ENCODE results near the gene MRM2. TPM values are rescaled to one million over a fixed set of nuclear protein-coding genes. Genes with fewer than 3 reads are reported as not detected.

The MRM2 gene
- total RNA-seq, 1 experiment from 2014 or later, result 48.2 TPM

DNA sequence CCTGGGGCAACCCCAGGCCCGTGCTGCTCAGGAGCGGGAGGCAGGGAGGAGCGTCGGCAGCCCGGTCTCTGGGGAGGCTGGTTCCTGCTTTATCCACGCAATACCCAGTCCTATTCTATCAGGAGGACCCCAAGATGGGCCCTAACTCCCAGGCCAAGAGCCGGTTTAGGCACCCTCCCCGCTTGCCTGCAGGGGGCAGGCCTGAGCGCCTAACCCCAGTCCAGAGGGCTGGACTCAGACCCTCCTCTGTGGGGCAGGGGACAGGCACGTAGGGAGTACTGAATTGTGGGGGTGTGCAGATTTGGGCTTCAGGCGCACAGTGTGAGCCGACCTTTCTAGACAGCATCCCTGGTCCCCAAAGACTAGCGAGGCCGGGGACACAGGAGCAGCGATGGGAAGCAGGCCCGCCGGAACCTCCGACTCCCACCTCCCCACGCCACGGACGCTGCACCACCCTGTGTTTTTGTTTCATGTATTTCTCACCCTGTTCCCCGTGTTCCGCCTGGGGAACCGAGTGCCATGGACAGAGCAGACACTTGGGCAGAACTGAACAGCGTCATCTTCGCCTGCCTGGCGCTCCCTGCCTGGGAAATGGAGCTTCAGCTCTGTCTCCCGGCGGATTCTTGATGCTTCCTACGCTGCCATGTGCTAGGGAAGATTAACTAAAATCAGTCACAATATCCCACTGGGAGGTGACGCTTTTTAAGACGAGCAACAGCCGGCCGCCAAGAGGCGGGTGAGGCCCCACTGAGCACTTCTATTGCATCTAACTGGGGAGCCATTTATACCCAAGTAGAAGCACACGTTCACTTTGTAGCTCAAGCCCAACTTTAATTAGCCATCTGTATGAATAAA is 5.4 kb upstream of the MRM2 start:
- DNase-seq (ENCODE audit: low spot score), result no peak

DNA sequence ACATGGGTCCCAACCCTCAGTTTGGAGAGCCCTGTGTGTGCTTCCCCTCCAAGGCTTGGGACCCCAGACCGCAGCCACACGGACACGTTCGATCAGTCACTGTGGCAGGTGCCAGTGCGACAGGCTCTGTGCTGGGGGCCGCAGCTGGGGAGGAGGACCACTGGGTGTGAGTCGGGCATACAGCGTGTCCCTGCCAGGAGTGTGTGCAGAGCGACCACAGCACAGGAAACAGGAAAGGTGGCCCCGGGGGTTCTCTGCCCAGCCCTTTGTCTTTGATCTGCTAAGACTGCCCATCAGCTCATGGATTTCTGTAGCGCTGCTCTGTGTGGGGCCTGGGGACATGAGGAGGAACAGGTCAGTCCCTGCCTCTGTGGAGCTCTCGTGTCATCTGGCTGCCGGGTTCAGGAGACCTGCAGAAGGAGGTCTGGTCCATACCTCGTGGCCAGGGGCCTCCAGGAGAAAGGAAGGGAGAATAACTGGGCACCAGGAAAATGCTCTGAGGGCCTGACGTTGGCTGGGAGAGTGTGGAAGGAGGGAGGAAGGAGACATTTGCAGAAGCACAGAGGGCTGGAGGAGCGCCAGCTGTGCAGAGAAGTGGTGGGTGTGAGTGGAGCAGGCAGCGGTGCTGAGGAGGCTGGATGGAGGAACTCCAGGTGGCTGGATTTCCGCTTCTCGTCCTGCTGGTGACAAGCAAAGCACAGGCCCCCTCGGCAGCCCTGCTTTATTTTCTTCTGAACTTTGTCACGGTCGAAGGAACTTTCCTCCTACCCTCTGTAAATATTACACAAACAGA is 4.1 kb upstream of the MRM2 start:
- DNase-seq (ENCODE audit: low spot score), result no peak

DNA sequence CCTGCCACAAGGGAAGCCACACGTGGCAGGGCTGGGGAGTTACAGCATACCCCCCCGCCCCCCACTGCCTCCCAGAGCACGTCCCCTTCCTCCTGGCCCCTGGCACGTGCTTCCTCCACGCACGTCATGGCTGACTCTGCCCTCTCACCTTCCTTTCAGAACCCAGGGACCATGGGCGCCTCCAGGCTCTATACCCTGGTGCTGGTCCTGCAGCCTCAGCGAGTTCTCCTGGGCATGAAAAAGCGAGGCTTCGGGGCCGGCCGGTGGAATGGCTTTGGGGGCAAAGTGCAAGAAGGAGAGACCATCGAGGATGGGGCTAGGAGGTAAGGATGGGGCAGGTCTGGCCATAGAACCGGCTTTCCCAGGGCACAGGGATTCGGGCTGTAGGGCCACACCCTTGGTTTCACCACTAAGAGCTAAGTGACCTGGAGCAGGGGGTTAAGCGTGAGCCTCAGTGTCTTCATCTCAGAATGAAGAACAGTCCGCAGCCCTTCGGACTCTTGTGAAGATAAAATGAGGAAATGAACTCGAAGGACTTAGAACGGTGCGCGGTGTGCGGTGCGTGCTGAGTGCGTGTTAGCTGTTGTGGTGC is 2.5 kb upstream of the MRM2 start:
- DNase-seq (ENCODE audit: low spot score), result no peak

DNA sequence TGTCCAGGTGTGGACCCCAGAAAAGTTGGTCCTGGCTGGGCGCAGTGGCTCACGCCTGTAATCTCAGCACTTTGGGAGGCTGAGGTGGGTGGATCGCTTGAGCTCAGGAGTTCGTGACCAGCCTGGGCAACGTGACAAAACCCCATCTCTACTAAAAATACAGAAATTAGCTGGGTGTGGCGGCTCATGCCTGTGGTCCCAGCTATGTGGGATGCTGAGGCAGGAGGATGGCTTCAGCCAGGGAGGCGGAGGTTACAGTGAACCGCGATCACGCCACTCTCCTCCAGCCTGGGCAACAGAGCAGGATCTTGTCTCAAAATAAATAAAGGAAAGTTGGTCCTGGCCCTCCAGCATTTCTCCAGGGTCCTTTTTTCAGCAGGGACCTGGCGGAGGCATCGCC is 1.5 kb upstream of the MRM2 start:
- DNase-seq (ENCODE audit: low spot score), result no peak

DNA sequence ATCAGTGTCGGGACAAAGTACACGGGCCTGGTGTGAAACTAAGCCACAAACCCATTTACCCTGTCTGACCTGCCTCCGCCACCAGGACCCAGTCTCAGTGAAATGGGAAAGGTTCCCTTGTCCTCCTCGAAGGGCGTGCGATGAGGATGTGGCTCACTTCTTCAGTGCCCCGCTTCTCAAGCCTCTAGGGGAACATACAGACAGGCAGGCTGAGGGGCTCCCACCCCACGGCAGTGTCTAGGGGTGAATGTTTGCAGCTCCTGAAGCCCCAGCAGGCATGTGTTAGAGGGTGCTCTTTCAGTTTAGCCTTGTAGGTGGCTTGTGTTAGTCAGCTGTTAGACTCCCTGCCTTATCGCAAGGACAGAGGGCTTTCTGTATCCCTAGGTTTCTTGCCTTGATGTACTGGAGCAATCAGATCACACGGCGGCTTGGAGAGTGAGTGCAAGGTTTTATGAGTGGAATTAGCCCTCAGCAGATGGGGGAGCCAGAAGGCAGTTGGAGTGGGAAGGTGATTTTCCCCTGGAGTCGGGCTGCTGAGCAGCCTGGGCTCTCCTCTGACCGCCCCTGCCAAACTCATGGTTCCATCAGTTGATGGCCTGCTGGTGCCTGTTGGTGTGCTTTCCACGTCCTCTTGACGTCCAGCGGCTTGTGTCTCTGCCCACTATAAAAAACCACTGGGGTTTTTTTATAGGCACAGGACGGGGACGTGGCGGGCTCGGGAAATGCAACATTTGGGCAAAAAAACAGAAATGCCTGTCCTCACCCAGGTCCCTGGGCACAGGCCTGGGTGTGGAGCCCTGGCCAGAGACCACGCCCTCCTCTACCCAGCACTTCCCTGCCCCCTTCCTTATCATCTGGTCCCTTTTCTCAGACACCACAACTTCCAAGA is 780 bp upstream of the MRM2 start:
- peak; percentile 68 for DNase-seq (ENCODE audit: low spot score)

DNA sequence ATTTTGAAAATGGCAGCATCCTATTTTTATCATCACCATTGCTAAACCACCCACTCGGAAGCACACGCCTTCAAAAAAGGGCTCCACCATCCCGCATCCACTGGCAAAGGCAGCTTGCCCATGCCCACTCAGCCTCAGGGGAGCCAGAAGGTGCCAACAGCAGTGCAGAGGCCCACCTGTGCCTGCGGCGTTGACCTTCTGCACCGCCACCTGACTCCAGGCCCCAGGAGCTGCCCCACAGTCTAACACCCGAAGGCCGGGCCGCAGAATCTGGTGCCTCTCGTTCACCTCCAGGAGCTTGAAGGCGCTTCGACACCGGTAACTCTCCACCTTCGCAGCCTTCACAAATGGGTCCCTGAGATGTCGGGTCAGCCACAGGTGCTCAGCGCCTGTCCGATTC is 2.8 kb downstream of the MRM2 start:
- no peak for DNase-seq (ENCODE audit: low spot score)

DNA sequence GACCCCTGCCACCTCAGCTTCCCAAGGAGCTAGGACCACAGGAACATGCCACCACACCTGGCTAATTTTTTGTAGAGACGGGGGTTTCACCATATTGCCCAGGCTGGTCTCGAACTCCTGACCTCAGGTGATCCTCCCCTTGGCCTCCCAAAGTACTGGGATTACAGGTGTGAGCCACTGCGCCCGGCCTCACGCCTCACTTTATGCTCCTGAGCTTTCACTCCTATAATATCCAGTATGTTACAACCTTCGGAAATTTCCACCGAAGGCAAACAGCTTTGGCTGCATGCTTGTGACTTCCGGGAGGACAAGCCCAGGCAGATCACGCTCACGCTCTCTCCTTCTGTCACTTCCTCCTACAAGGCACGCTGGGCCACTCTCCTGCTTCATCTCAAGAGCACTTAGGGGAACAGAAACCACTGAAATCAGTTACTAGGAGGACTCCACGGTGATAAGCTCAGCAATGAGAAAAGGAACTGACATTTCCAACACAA is 4.8 kb downstream of the MRM2 start:
- no peak for DNase-seq (ENCODE audit: low spot score)

DNA sequence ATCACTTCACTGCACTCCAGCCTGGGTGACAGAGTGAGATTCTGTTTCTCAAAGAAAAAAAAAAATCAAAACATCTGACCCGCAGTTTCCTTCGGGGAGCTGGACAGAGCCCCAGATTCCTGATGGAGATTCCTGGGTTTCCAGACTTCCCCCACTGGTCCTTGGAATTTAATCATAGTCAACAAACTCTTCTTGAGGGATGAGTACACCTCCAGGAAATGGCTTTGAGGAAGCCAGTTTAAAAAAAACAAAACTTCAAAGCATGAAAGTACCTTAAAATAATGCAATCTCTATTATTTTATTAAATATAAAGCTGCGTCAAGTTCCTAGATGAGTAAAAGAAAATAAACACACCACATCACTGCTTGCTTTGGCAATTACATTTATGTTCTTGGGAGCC is 8.1 kb downstream of the MRM2 start:
- DNase-seq (ENCODE audit: low spot score), result no peak

DNA sequence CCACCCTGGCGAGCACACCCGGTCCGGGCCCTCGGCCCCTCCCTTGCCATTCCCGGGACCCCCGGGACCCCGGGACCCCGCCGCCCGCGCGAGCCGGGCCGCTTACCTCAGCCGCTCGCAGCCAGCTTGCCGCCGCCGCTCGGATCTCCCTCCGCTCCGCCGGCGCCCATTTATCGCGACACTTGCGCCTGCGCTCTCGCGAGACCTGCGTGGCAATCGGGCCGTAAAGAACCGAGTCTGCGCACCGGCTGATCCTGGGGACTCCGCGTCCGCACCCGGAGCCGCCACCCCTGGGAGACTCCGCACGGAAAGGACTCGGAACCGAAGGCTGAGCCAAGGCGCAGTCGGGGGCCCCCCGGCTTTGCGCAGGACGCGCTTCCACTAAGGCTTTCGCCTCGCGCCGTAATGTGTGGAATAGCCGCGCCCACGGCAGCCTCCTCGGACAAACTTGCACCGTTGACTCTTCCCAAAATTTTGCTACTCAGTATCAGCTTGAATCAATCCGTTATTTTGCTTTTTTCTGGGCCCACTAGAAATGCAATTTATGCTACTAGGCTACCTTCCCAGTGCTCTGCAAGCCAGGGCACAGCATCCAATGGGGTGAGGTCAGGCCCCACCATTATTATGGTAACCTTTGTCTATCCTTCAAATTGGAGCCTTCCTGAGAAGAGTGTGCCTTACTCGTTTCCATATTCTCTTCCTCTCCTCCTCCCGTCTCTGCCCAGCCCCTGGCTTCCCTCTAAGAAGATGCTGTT is 9.1 kb downstream of the MRM2 start, which contains the start of gene MAD1L1:
Gene MAD1L1 (minus strand): TSS at position 180 of the 755 bp plus-strand sequence. CDS start 2,812 bp downstream, outside the sequence.
- peak; percentile 95 for DNase-seq (ENCODE audit: low spot score)

DNA sequence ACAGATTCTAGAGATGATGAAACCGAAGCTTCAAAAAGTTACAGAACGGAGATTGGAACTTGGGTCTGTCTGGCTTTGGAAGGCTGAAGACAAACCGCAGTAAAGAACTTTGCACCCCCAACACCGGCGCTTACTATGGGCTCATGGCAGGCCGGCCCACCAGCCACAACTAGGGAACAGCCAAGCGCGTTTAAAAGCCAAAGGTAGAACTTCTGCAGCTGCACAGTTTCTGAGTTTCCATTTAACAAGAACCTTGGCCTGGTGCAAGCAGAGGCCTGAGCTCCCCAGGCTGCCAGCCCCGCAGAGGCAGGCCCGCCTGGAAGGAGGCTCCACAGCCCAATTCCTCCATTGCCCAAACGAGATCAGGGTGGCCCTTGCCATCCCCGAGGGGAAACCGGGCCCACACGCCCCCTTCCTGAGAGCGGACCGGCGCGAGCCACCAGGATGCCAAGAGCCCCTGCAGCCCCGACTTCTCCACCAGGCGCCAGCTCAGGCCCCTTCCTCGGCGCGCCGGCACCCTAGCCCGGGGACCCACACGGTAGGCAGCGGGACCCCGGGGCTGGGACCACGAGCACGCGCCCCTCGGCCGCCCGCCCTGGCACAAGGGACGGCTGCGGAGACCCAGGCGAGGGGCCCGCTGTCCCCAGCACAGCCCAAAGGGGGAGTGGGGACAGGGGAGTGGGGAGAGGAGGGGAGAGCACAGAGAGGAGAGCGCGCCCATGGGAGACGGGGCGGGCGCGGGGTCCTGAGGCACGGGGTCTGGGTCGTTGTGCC is 9.8 kb downstream of the MRM2 start:
- DNase-seq (ENCODE audit: low spot score), result peak; percentile 34

DNA sequence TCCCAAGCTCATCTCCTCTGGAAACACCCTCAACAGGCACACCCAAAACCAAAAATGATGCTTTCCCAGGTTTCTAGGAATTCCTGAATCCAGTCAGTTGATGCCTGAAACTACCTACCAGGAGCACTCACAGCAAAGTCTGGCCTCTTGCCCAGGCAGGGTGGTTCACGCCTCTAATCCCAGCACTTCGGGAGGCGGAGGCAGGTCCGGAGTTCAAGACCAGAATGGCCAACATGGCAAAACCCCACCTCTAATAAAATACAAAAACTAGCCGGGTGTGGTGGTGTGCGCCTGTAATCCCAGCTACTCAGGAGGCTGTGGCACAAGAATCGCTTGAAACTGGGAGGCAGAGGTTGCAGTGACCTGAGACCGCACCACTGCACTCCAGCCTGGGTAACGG is 11.1 kb downstream of the MRM2 start:
- no peak for DNase-seq (ENCODE audit: low spot score)

DNA sequence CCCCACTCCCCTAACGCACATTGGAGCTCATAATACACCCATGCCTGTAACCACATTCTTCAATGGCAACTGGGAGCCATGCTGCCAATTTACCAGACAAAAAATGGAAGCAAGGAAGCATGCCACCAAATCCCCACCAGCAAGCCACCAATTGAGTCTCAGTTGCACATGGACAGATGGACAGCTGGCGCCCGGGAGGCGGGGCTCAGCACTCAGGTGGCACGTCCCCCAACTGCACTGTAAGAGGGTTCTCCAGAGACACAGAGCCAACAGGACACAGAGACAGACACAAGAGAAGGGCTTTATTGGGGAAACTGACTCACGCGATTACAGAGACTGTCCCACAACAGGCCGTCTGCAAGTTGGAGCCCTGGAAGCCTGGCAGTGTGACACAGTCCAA is 11.8 kb downstream of the MRM2 start:
- DNase-seq (ENCODE audit: low spot score), result no peak

DNA sequence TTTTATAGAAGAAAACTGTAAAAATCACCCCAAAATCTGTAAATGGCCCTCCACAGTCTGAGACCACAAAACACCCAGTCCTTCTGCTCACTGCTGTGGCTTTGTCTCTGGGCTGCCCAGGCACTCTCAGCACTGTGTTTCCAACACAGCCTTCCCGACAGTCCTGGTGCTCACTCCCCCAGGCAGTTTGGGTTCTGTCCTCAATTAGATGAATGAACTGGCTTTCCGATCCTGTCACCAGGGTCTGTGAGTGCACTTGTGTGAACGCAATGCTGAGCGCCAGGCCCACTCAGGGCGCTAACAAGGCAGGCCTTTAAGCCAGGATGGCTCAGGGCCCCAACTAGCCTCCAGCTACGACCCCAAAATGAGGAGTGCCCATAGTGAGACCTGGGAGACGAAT is 12.5 kb downstream of the MRM2 start:
- DNase-seq (ENCODE audit: low spot score), result no peak

DNA sequence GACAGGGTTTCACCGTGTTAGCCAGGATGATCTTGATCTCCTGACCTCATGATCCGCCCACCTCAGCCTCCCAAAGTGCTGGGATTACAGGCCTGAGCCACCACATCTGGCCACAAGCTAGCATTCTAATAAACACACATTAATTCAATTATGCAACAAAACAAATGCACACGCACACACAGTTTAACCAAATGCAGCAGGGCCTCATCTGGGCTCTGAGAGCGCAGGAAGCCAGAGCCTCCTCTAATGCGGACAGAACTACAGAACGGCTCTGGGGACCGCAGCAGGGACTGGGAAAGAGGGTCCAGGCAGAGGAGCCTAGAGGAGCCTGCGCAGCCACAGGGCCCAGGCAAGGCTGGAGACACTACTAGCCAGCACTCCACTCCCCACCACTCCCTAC is 13.1 kb downstream of the MRM2 start:
- no peak for DNase-seq (ENCODE audit: low spot score)

DNA sequence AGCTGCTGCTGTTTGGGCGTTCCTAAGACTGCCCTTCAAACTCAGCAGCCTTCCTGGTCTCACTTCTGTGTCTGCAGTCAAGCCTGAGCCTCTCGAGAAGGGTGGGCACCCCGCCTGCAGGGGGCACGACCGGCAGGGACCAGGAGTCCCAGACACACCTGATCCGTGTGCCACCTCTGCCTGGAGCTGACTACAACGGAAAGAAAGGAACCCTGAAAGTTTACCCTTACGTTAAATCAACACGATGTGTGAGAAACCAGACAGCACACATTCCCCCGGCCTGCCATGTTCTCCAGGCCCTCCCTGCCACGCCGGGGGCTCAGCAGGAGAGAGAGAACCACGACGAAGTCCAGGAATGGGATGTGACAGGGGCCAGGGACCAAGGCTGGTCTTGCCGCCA is 14.3 kb downstream of the MRM2 start:
- DNase-seq (ENCODE audit: low spot score), result no peak

DNA sequence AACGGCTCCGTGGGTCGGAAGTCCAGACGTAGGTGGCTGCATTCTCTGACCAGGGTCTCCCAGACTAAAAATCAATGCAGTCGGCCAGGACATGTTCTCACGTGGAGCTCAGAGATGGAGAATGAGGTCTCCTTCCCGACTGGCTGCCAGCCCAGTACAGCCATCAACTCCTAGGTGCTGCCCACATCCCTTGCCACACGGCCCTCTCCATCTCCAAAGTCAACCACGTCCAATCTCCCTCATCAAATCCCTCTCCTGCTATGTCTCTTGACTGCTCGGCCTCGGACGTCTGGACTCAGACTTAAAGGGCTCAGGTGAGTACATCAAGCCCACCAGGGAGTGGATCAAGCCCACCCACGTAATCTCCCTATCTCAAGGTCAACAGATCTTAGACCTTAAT is 16.2 kb downstream of the MRM2 start:
- no peak for DNase-seq (ENCODE audit: low spot score)

DNA sequence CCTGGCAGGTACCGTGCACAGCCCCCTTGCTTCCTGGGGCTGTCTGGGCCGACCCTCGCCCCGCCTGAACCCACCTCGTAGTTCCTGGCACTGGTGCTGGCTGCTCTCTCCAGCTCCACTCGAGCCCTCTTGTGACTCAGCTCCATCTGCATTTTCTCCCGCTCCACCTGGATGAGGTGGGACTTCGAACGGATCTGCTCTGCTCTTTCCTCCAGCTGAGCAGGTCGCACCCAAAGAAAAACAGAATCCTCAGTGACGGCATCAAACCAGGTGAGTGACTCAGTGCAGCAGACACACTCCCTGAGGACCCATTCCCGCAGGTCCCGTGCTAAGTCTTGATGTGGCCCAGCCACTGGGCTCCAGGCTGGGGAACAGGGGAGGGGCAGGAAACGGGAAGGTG is 16.7 kb downstream of the MRM2 start:
- DNase-seq (ENCODE audit: low spot score), result peak; percentile 29

DNA sequence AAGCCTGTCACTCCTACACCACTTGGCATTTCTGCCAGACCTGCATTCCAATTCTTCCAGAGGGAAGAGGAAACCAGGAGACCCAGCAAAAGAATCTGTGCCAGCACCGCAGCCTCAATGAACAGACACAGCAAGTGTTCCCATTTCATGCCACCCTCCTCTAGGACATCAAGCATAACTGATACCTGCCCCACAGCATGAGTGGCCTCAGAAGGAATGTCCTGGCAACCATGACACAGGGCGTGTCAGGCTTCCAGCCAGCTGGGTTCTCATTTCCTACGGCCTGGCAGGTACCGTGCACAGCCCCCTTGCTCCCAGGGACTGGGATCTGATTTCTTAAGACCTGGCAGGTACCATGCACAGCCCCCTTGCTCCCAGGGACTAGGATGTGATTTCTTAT is 17.1 kb downstream of the MRM2 start:
- peak; percentile 27 for DNase-seq (ENCODE audit: low spot score)

DNA sequence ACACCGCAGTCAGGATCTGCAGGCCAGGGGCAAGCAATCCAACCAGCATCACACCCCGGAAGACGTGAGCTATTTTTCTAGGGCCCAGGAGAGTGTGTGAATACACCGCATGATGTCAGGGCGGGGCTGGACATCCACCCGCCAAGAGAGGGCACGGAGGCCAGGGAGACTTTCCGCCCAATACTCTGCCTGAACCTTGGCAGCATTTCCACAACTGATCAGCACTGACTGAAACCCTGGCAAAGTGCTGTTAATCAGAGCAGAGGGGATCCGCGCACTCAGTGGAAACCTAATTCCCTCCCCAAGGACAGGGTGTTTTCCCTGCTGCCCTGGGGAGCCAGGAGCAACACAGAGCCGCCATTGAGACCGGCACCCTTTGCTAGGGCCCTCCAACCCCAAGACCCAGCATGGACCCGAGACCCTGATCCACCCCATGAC is 17.5 kb downstream of the MRM2 start:
- no peak for DNase-seq (ENCODE audit: low spot score)

DNA sequence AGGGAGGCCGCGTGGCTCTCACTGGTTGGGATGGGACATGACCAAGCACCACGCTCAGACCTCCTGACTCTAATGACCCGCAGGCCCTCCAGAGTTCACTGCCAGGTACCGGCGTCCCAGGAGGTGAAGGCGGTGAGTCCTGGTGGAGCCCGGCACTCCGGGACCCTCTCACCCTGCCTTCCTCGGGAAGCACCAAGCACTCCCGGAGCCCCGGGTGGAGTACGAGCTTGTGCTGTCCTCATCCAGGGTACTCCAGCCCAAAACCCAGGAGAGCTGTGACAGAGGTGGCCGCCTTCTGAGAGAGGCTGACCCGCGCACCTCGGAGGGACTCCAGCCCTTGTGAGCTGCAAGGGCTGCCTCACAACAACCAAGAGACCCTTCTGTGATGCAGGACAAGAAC is 18.7 kb downstream of the MRM2 start:
- no peak for DNase-seq (ENCODE audit: low spot score)

Measured in HT-29 (cell line).